NCI-H1694 treated with DMSO at 0.1 percent for 48 hours (cell line): ENCODE results near the gene FMN1.

Experiments
- DNase-seq: peaks from one replicate; lab custom pipeline; 2025; lab: John Stamatoyannopoulos, UW

Gene FMN1

DNA sequence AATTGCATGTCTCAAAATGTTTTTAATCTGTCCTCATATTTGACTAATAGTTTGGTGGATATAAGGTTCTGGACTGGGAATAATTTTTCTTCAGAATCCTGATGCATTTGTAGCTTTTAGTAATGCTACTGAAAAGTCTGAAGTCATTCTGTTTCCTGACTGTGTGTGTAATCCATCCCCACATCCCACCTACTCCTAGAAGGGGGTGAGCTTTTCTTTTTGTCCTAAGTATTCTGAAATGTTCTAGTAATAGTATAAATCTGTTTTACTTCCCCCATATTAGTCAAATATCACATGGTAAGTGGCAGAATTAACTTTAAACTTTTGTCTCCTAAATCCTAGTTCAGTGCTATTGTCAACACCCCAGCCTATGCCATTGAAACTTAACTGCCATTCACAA lies 313.9 kb downstream of the FMN1 start:
- no peak for DNase-seq

DNA sequence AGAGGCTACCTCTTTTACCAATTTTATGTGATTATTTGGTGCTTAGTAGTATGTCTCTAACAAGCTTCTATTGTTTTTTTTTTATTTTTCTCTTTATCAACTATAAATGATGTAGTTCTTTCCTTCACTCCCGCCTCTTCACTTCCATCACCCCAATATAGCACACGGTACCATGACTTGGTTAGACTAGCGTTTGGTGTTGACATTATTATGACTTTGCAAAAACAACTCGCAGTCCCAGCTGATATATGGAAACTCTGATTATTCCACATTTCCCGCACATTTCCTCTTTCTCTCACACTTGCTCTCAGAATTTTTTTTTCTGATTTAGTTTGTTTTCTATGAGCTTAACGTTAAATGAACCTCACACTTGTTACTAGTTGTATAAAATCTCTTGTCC lies 314.5 kb downstream of the FMN1 start:
- DNase-seq, result no peak

- DNase-seq, result no peak
Measured at GRCh38 chr15:32878869-32879805, 315.4 kb downstream of the FMN1 start.

DNA sequence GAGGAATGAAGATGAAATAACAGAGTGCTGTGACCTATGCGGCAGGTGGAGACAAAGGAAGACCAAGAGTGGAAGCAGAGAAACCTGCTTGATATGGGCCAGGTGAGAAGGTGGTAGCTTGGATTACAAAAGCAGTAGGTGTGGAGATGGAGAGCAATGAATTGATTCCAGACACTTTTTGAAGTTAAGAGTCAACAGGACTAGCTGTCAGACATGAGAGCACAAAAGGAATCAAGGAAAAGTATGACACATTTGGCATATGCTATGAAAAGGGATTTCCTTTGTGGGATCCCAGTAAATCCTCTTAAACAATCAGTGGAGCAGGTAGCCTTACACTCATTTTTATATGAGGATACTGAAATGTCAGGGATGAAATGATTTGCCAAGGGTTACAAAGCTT lies 316.2 kb downstream of the FMN1 start:
- DNase-seq, result no peak

GRCh38 chr15:32877252-32878019 lies 317.1 kb downstream of the FMN1 start:
- DNase-seq, result no peak

- no peak for DNase-seq
Measured at GRCh38 chr15:32873284-32874114, 321.0 kb downstream of the FMN1 start.

DNA sequence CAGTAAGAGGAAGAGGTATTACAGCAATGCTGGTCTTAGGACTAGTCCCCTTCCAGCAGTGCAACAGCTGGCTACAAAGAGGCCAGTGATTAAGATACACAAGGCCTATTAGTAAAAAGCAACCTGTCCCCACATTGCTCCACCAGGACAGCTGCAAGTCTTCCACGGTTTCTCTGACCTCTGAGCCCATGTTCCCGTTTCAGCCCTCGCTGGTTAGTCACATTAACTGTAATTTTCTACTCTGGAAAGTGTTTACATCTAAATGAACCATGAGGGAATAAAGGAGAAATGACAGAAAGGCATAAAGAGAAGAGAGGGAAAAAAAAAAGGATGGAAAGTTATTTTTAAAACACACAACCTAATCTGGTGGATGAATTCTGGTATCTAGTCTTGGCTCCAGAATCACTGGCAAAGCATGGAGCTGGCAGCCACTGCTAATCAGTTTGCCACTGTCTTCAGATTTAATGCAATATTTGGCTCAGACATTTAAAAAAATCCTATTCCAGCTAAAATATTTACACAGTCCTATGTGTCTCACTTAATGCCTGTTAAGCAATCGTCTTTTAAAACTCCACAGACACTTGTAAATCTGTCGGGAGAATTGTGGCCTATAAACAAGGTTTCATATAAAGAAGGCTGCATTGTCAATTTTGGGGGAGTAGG lies 321.8 kb downstream of the FMN1 start:
- DNase-seq, result no peak

DNA sequence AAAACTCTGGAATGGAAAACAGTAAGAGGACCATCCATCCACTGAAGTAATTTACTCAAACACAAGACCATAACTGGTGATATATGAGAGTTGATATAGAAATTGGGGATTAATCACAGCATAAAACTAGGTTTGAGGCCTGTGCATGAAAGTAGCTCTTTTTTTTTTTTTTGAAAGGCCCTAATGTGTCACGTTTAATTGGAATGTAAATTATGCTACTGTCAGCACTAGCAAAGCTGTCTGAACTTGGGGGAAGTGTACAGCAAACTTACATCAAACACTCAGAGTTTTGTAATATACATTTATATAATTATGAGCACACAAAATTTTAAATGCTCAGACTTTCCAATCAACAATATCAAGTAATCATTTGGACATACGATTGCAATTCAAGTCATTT lies 322.6 kb downstream of the FMN1 start:
- no peak for DNase-seq

- DNase-seq, result no peak
Measured at GRCh38 chr15:32870240-32871033, 324.1 kb downstream of the FMN1 start.

DNA sequence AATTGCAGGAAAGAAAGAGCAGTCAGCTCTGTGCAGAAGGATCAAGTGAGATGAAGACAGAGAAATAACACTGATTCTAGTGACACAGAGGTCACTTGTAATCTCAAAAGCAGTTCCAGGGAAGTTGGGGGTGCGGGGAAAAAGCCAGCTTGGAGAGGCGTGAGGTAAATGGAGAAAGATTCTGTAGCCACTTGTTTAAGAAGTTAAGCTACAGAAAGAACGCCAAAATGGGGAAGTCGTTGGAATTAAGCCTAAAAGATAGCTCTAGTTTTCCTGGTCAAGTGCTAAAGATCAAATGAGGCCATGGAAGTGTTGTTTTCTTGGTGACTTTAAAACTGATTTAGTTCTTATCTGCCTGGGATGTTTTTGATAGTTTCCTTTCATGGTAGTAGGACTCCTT lies 324.7 kb downstream of the FMN1 start:
- no peak for DNase-seq

GRCh38 chr15:32867313-32867626 lies 327.2 kb downstream of the FMN1 start:
- DNase-seq, result no peak

DNA sequence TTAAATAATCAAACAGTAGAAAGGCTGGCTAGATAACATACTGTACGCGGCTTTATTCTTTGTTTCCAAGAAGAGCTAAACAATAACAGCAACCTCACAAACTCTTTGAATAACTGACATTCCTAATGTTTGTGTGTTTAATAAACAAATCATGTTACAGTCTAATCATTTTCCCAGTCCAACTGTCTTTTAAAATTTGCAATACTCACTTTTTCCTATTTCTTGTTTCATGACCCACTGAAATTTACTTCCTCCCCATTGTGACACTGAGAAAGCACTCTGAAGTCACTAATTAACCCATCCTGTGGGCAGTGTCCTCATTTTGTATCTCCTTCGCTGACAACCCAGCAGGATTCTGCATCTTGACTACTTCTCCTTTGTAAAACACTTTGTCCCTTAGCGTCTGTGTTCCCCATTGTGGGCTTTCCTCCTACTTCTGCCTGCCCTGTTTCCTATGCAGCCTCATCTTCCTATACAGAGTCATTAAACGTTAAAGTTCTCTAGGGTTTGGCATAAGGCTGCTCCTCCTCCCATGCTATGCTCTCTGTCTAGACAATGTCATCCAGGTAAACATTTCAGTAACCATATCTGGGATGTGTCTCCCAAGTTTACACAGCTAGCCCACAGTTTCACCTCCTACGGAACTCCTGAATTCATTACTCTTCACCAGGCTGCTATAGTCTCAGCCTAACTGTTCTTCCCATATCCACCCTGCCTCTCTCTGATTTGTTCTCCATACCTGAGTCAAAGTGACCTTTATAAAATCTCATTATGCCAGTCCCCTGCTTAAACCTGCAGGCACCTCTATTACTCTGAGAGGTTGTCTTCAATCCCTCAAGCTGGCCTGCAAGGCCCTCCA lies 327.8 kb downstream of the FMN1 start:
- DNase-seq, result no peak

DNA sequence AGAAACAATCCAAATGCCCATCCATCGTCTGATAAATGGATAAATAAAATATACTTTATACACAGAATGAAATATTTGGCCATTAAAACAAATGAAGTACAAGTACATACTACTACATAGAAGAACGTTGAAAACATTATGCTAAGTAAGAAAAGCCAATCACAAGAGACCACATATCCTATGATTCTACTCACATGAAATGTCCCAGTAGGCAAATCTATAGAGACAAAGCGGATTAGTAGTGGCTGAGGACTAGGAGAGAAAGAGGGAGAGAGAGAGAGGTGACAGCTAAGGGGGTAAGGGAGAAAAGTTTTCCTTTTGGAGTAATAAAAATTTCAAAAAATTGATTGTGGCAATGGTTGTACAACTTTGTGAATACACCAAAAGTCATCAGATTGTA lies 329.7 kb downstream of the FMN1 start:
- DNase-seq, result no peak

DNA sequence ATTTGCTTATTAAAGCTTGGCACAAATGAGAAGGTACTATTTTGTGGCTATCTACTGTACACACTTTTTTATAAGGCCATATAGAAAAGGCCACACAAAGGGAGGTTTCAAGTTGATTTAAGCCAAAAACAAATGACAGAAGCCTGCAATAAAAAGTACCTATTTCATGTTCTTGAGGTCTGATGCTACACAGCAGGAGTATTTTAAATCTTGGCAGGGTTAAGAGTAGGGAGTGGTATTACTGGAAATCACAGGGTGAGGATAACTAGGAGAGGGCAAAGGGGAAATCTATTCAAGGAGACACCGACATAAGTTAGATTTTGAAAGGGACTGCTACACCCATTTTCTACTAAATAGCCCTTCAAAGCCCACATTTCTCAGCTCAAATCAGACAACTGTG lies 330.5 kb downstream of the FMN1 start:
- no peak for DNase-seq

GRCh38 chr15:32861761-32862160 lies 332.8 kb downstream of the FMN1 start:
- no peak for DNase-seq

DNA sequence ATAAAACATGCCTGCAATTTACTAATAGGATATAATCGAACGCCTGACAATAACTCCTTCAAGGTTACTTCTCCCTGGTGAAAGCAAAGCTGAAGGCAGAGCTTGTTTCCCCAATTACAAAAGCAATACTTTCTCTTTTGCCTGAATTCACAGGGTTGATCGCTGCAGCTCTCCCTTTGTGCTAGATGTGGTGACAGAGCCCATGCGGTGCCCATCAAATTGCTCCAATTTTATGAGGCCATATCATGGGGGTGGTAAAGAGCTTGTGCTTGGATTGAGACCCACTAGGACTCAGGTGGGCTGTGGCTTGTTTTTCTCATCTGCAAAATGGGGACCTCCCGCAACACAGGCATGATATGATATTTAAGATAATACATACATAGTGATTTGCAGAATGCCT lies 333.3 kb downstream of the FMN1 start:
- no peak for DNase-seq

GRCh38 chr15:32859996-32860395 lies 334.5 kb downstream of the FMN1 start:
- no peak for DNase-seq

DNA sequence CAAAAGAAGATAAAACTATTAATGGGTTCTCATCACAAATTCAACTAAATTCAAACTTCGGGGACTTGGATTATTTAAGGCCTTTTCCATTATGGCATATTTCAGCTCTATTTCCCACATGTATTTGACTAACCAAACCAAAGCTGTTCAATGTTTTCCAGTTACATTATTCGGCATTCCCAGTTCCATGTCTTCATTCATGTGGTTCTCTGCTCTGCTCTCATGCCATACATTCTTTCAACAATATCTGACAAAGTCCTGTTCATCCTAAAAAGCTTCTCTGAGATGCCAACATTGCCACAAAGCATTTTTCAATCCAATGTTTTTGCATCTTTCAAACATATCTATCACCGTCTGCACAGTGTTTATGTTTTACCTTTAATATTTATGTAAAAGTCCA lies 335.3 kb downstream of the FMN1 start:
- DNase-seq, result no peak

DNA sequence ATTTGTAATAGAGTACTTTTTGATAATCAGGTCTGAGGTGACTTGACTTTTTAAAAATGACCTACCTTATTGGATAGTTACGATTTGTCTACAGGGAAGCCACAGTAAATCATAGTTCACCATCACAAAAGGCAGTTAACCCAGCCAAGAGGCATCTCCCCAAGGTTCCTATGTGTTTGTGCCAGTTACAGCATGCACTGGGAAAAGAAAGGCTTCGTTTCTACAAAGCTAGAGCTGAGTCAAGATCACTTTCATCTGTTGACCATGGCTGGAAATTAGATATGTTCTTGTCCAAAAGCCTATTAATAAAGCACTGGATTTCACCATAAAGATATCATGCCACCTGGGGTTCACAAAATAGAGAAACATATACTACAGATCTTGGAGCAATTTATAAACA lies 336.8 kb downstream of the FMN1 start:
- no peak for DNase-seq

GRCh38 chr15:32856753-32857152 lies 337.8 kb downstream of the FMN1 start:
- DNase-seq, result no peak
